Upper lobe of left lung (tissue), 4 donors: ENCODE results near the gene PASD1.
"Not testable (repeated sequence)": the region's sequence is repeated elsewhere in the genome, so short reads cannot be mapped to it uniquely, and the experiment has no call there.

ENCODE experiments used
- POLR2AphosphoS5 ChIP-seq, 2 donors: sonication (generic); formaldehyde crosslinking; IDR thresholded peaks; one replicate each; pipeline ENCODE4 v1.5.1; 2017; ENCODE audit warnings: antibody characterized with exemption in 2 of 2
- TF ChIP-seq, protein P1 (sequence below), 6 experiments: fragments of 450-650 bp in 4 of 6; fragments of 200-600 bp in 2 of 6; sonication (generic) in 2 of 6; IDR thresholded peaks; one replicate each; pipeline ENCODE4 v1.5.1; 2016 to 2019; ENCODE audit warnings: antibody characterized with exemption in 6 of 6

DNA sequence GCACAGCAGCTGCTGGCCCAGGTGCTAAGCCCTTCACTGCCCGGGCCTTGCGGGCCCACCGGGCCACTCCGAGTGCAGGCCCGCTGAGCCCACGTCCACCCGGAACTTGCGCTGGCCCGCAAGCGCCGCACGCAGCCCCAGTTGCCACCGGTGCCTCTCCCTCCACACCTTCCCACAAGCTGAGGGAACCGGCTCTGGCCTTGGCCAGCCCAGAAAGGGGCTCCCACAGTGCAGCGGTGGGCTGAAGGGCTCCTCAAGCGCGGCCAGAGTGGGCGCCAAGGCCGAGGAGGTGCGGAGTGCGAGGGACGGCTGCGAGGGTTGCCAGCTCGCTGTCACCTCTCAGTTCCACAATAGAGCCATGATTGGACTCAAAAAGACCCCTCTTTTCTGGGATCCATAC, 472 bp upstream of the PASD1 start:
- TF ChIP-seq, protein P1, sequence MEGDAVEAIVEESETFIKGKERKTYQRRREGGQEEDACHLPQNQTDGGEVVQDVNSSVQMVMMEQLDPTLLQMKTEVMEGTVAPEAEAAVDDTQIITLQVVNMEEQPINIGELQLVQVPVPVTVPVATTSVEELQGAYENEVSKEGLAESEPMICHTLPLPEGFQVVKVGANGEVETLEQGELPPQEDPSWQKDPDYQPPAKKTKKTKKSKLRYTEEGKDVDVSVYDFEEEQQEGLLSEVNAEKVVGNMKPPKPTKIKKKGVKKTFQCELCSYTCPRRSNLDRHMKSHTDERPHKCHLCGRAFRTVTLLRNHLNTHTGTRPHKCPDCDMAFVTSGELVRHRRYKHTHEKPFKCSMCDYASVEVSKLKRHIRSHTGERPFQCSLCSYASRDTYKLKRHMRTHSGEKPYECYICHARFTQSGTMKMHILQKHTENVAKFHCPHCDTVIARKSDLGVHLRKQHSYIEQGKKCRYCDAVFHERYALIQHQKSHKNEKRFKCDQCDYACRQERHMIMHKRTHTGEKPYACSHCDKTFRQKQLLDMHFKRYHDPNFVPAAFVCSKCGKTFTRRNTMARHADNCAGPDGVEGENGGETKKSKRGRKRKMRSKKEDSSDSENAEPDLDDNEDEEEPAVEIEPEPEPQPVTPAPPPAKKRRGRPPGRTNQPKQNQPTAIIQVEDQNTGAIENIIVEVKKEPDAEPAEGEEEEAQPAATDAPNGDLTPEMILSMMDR (IDR thresholded peaks at IDR 0.05), result not testable (repeated sequence)
- not testable (repeated sequence) for TF ChIP-seq POLR2AphosphoS5 (IDR thresholded peaks at IDR 0.05)
